B cell (primary cell): ENCODE results near the gene HDAC9. TPM values are rescaled to one million over a fixed set of nuclear protein-coding genes. Genes with fewer than 3 reads are reported as not detected.
A peak's percentile ranks its signal among the peaks of the same experiment; 100 is the strongest.

Source experiments
- ATAC-seq: fragments of 200-7000 bp; cut with Tn5 transposase; one replicate; pipeline ENCODE4 v1.10.0; 2021; ENCODE audit warnings: low read depth, mild to moderate bottlenecking, moderate number of reproducible peaks, moderate library complexity
- CTCF ChIA-PET: fragments of 350-600 bp; sonication (Branson Sonifier 250); formaldehyde crosslinking; loops from one replicate; lab custom pipeline; 2021; ENCODE audit warnings: antibody characterized with exemption, inconsistent platforms; lab: Charles Lee
- POLR2A ChIA-PET: fragments of 350-600 bp; sonication (Branson Sonifier 250); formaldehyde crosslinking; loops from one replicate; lab custom pipeline; 2021; ENCODE audit warnings: antibody characterized with exemption; lab: Charles Lee
- DNase-seq: peaks from one replicate; pipeline ENCODE4 v3.0.0; 2013
- H2AFZ ChIP-seq: 2 replicates; pipeline ENCODE4 v1.6.1; 2012; ENCODE audit warnings: mild to moderate bottlenecking, low read depth, low read length; ENCODE audit not compliant: insufficient read depth, poor library complexity, severe bottlenecking
- H3K27ac ChIP-seq, 2 donors: 1 replicate in 1 of 2; 2 replicates in 1 of 2; pipeline ENCODE4 v1.5.1; 2012 to 2013; ENCODE audit warnings: low read length in 2 of 2, mild to moderate bottlenecking in 2 of 2, moderate library complexity in 1 of 2
- H3K27me3 ChIP-seq, 4 experiments: fragments of 200-600 bp in 1 of 4; sonication (generic) in 1 of 4; replicated peaks in 1 of 4; 1 replicate in 2 of 4; 2 replicates in 2 of 4; pipeline versions ENCODE4 v1.6.1 to v1.7.0; 2013 to 2016; ENCODE audit warnings: low read length in 3 of 4, mild to moderate bottlenecking in 2 of 4, mixed read lengths in 1 of 4, moderate library complexity in 1 of 4; ENCODE audit not compliant: insufficient read depth in 4 of 4, control insufficient read depth in 3 of 4; ENCODE audit errors: control extremely low read depth in 1 of 4
- H3K36me3 ChIP-seq, 2 experiments: replicated peaks in 1 of 2; 1 replicate in 1 of 2; 2 replicates in 1 of 2; pipeline versions ENCODE4 v1.6.1 to v1.7.1; 2013; ENCODE audit warnings: low read length in 1 of 2; ENCODE audit not compliant: insufficient read depth in 2 of 2, control insufficient read depth in 1 of 2; ENCODE audit errors: control extremely low read depth in 1 of 2, extremely low read depth in 1 of 2
- H3K4me1 ChIP-seq, 2 donors: fragments of 200-600 bp in 1 of 2; sonication (generic) in 1 of 2; 1 replicate in 1 of 2; 2 replicates in 1 of 2; pipeline versions ENCODE4 v1.5.1 to v1.6.1; 2013 to 2017; ENCODE audit warnings: low read length in 2 of 2; ENCODE audit not compliant: control insufficient read depth in 2 of 2, insufficient read depth in 2 of 2
- H3K4me2 ChIP-seq: replicated peaks from 2 replicates; pipeline ENCODE3; 2012; ENCODE audit warnings: mild to moderate bottlenecking, low read depth, low read length; ENCODE audit not compliant: poor library complexity, severe bottlenecking
- H3K4me3 ChIP-seq, 5 experiments: fragments of 200-600 bp in 1 of 5; sonication (generic) in 1 of 5; 1 replicate in 3 of 5; 2 replicates in 2 of 5; pipeline versions ENCODE4 v1.5.1 to v1.7.0; 2011 to 2016; ENCODE audit warnings: low read length in 4 of 5, mild to moderate bottlenecking in 4 of 5, low read depth in 2 of 5, control low read depth in 1 of 5, moderate library complexity in 1 of 5; ENCODE audit not compliant: insufficient read depth in 1 of 5; ENCODE audit errors: control extremely low read depth in 1 of 5, extremely low read depth in 1 of 5
- H3K79me2 ChIP-seq: fragments of 200-600 bp; sonication (generic); one replicate; pipeline ENCODE4 v1.6.0; 2016; ENCODE audit warnings: low read length; ENCODE audit not compliant: control insufficient read depth, insufficient read depth
- H3K9ac ChIP-seq: fragments of 200-600 bp; sonication (generic); 2 replicates; pipeline ENCODE4 v1.6.1; 2017; ENCODE audit warnings: mild to moderate bottlenecking, low read length, moderate library complexity
- H3K9me3 ChIP-seq, 3 donors: one replicate each; pipeline versions ENCODE4 v1.6.1 to v1.7.1; 2013; ENCODE audit warnings: low read length in 2 of 3; ENCODE audit not compliant: control insufficient read depth in 2 of 3, insufficient read depth in 1 of 3; ENCODE audit errors: control extremely low read depth in 1 of 3
- H4K20me1 ChIP-seq: 2 replicates; pipeline ENCODE4 v1.6.0; 2012; ENCODE audit warnings: mild to moderate bottlenecking, low read length; ENCODE audit not compliant: insufficient read depth, control insufficient read depth, poor library complexity, severe bottlenecking
- H3K27ac Mint-ChIP-seq: one replicate; pipeline ENCODE4 v1.8.0; 2021; ENCODE audit warnings: mixed read lengths
- H3K27me3 Mint-ChIP-seq: one replicate; pipeline ENCODE4 v1.8.0; 2021; ENCODE audit warnings: mixed read lengths
- H3K4me1 Mint-ChIP-seq: one replicate; pipeline ENCODE4 v1.8.0; 2021; ENCODE audit warnings: mixed read lengths
- H3K4me3 Mint-ChIP-seq: one replicate; pipeline ENCODE4 v1.8.0; 2021; ENCODE audit warnings: mixed read lengths
- H3K9me3 Mint-ChIP-seq: one replicate; pipeline ENCODE4 v1.8.0; 2022; ENCODE audit warnings: mixed read lengths; ENCODE audit not compliant: insufficient read depth
- EZH2 ChIP-seq: IDR thresholded peaks from 2 replicates; pipeline ENCODE4 v1.6.1; 2012; ENCODE audit warnings: borderline replicate concordance, low read depth, mild to moderate bottlenecking, moderate library complexity, low read length; ENCODE audit not compliant: insufficient read depth, poor library complexity, severe bottlenecking
- WGBS: methylation state at CpG from one replicate; pipeline ENCODE4 v1.1.5; 2013; ENCODE audit warnings: missing lambda C conversion rate; ENCODE audit not compliant: insufficient coverage; 5-methylcytosine and 5-hydroxymethylcytosine counted together
- intact Hi-C: fragments of 100-400 bp; cut with micrococcal nuclease; formaldehyde crosslinking; loops from one replicate; pipeline ENCODE4 v1.10.0; 2022
- polyA plus RNA-seq: library from polyadenylated mRNA; depleted of rRNA; stranded (reverse); fragments of >200 nt; gene quantifications from 2 replicates; pipeline ENCODE4 v1.2.3, GENCODE V29; 2012
- total RNA-seq, 2 donors: library from RNA; stranded (reverse); fragments of 120-200 nt in 1 of 2; gene quantifications; 1 replicate in 1 of 2; 2 replicates in 1 of 2; pipeline versions ENCODE4 v1.2.3 to v1.2.4, GENCODE V29; 2013 to 2022
- TF ChIP-seq, protein P1 (sequence below): fragments of 200-600 bp; IDR thresholded peaks from one replicate; pipeline ENCODE4 v1.8.0; 2022; ENCODE audit warnings: antibody characterized with exemption, mild to moderate bottlenecking

The HDAC9 gene
- total and polyA plus RNA-seq, 2 donors (not counting 1 experiment from before 2014, with no cell fraction given): 49.1 to 64.8 TPM

DNA sequence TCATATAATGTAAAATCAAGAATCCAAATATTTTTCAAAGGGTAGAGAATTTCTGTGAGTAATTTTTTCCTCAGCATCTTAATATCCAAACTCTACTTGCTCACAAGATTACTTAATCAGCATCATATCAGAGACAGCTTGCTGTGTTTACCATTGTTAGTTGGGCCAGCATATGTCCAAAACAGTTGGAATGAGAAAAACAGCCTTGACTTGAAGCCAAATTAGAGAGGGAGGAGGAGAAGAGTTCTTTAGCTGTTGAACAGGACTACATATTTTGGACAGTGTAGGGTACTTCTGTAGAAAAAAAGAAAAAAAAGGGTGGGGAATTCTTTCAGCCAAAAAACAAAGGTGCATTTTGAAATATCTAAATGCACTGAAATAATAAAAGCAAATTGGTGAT lies 69.8 kb downstream of the HDAC9 start:
- no peaks in the 10 kb centered on the region for H3K27me3 ChIP-seq
- no peaks in the 10 kb centered on the region for H3K36me3 ChIP-seq
- peaks cover 71% of the 10 kb centered on the region for H3K79me2 ChIP-seq
- no peak overlapping the region for H3K4me3 ChIP-seq
- peak overlapping the region; percentile 50 for H3K27ac Mint-ChIP-seq
- H3K9me3 Mint-ChIP-seq: no peaks in the 10 kb centered on the region
- H4K20me1 ChIP-seq: no peaks in the 10 kb centered on the region
- peak overlapping the region in 1 of 2 donors; percentile 76 for H3K27ac ChIP-seq
- ATAC-seq (no peak), DNase-seq (no peak)
- intact Hi-C loops: loop anchor here (5.0 kb wide), 1 partner anchor 102 kb away; no protein-coding TSS in a partner anchor
- H3K4me1 Mint-ChIP-seq: peaks cover 43% of the 10 kb centered on the region
- POLR2A ChIA-PET: no interaction called here
- H3K4me2 ChIP-seq: no peak overlapping the region
- CTCF ChIA-PET: interaction anchor here (1.0 to 1.7 kb wide), 2 partner anchors 32 to 70 kb away, joined by 3 to 4 read pairs; partner anchors contain the start of gene HDAC9
- no peak overlapping the region for H3K4me3 Mint-ChIP-seq
- H3K9me3 ChIP-seq: no peaks in the 10 kb centered on the region
- no peak overlapping the region for H2AFZ ChIP-seq
- TF ChIP-seq EZH2: no peak
- TF ChIP-seq, protein P1, sequence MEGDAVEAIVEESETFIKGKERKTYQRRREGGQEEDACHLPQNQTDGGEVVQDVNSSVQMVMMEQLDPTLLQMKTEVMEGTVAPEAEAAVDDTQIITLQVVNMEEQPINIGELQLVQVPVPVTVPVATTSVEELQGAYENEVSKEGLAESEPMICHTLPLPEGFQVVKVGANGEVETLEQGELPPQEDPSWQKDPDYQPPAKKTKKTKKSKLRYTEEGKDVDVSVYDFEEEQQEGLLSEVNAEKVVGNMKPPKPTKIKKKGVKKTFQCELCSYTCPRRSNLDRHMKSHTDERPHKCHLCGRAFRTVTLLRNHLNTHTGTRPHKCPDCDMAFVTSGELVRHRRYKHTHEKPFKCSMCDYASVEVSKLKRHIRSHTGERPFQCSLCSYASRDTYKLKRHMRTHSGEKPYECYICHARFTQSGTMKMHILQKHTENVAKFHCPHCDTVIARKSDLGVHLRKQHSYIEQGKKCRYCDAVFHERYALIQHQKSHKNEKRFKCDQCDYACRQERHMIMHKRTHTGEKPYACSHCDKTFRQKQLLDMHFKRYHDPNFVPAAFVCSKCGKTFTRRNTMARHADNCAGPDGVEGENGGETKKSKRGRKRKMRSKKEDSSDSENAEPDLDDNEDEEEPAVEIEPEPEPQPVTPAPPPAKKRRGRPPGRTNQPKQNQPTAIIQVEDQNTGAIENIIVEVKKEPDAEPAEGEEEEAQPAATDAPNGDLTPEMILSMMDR: no peak
- H3K27me3 Mint-ChIP-seq: no peaks in the 10 kb centered on the region
- no peak overlapping the region for H3K9ac ChIP-seq
- peaks cover 16 to 22% of the 10 kb centered on the region in 2 donors for H3K4me1 ChIP-seq

DNA sequence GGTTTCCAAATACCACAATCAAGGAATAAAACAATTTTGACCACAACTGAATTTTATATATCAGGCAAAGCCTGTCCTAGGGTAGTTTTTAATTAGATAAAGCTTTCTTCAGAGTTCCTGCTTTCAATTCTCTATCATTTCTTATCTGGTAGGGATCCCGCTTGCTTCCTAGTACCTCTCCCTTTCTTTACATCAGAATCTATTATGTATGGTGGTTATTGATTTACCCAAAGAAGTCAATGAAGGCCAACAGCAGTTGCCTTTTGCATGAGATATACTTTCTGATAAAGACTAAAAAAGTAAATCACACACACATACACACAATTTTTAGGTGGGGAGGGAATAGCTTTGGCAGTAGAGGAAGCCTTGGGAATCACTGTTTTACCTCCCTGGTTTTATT lies 70.7 kb downstream of the HDAC9 start:
- H3K4me3 Mint-ChIP-seq: peak overlapping the region; percentile 26
- Histone ChIP-seq H3K4me2 (peak overlapping the region; percentile 56), H3K36me3 (no peaks in the 10 kb centered on the region), H3K27me3 (no peaks in the 10 kb centered on the region), H3K4me3 (no peak overlapping the region), H3K9ac (no peak overlapping the region), H4K20me1 (no peaks in the 10 kb centered on the region), H2AFZ (peak overlapping the region; percentile 35), H3K79me2 (peaks cover 72% of the 10 kb centered on the region), H3K4me1 (peaks cover 18 to 30% of the 10 kb centered on the region in 2 donors), H3K9me3 (no peaks in the 10 kb centered on the region), H3K27ac (peak overlapping the region; percentile 54 to 76)
- no peak for TF ChIP-seq EZH2
- TF ChIP-seq, protein P1: no peak
- peaks cover 43% of the 10 kb centered on the region for H3K4me1 Mint-ChIP-seq
- DNase-seq (no peak), ATAC-seq (no peak)
- intact Hi-C loops: loop anchor here (1.0 to 5.0 kb wide), 3 partner anchors 14 to 211 kb away; no protein-coding TSS in a partner anchor
- CTCF ChIA-PET: interaction anchor here (1.0 to 7.3 kb wide), 9 partner anchors 17 to 214 kb away, joined by 3 to 58 read pairs (median 4); partner anchors contain the start of gene HDAC9
- no peaks in the 10 kb centered on the region for H3K27me3 Mint-ChIP-seq
- POLR2A ChIA-PET: interaction anchor here (0.6 to 1.0 kb wide), 6 partner anchors 14 to 107 kb away, joined by 3 to 5 read pairs (median 4); no protein-coding TSS in a partner anchor
- H3K9me3 Mint-ChIP-seq: no peaks in the 10 kb centered on the region
- no CpG with 5 or more reads among the region's 1 CpG for WGBS
- peak overlapping the region; percentile 90 for H3K27ac Mint-ChIP-seq
